CD14-positive monocyte (primary cell): ENCODE results near the gene ERFL. TPM values are rescaled to one million over a fixed set of nuclear protein-coding genes. Genes with fewer than 3 reads are reported as not detected.

Experiments
- DNase-seq, 3 donors: peaks; one replicate each; pipeline ENCODE4 v3.0.0-alpha.2; 2011 to 2022
- H2AFZ ChIP-seq: 2 replicates; pipeline ENCODE4 v1.6.0; 2012; ENCODE audit warnings: mild to moderate bottlenecking, low read depth, low read length, inconsistent platforms; ENCODE audit not compliant: insufficient read depth, poor library complexity, severe bottlenecking
- H3K27ac ChIP-seq, 2 donors: 1 replicate in 1 of 2; 2 replicates in 1 of 2; pipeline ENCODE4 v1.5.1; 2012 to 2013; ENCODE audit warnings: low read length in 2 of 2, control low read depth in 1 of 2, inconsistent platforms in 1 of 2, low read depth in 1 of 2, mild to moderate bottlenecking in 1 of 2
- H3K27me3 ChIP-seq, 2 donors: one replicate each; pipeline versions ENCODE4 v1.6.0 to v1.6.1; 2011 to 2013; ENCODE audit warnings: low read length in 2 of 2; ENCODE audit not compliant: control insufficient read depth in 2 of 2, insufficient read depth in 2 of 2
- H3K36me3 ChIP-seq, 2 donors: replicated peaks in 1 of 2; 1 replicate in 1 of 2; 2 replicates in 1 of 2; pipeline versions ENCODE4 v1.5.1 to v1.6.1; 2012 to 2013; ENCODE audit warnings: low read length in 2 of 2, control low read depth in 1 of 2, inconsistent platforms in 1 of 2, mild to moderate bottlenecking in 1 of 2; ENCODE audit not compliant: insufficient read depth in 2 of 2, control insufficient read depth in 1 of 2
- H3K4me1 ChIP-seq, 2 donors: 1 replicate in 1 of 2; 2 replicates in 1 of 2; pipeline versions ENCODE4 v1.5.1 to v1.6.1; 2012 to 2013; ENCODE audit warnings: low read length in 2 of 2, control low read depth in 1 of 2, inconsistent platforms in 1 of 2, mild to moderate bottlenecking in 1 of 2, moderate library complexity in 1 of 2; ENCODE audit not compliant: insufficient read depth in 2 of 2, control insufficient read depth in 1 of 2
- H3K4me2 ChIP-seq: replicated peaks from 2 replicates; pipeline ENCODE3; 2012; ENCODE audit warnings: low read length, moderate library complexity, mild to moderate bottlenecking; ENCODE audit not compliant: poor library complexity, severe bottlenecking; ENCODE audit errors: extremely low read depth
- H3K4me3 ChIP-seq, 3 experiments: fragments of 200-600 bp in 1 of 3; sonication (generic) in 1 of 3; replicated peaks in 1 of 3; 1 replicate in 2 of 3; 2 replicates in 1 of 3; pipeline ENCODE4 v1.5.1; 2011 to 2013; ENCODE audit warnings: low read length in 3 of 3, mild to moderate bottlenecking in 3 of 3, control low read depth in 2 of 3, low read depth in 2 of 3, inconsistent platforms in 1 of 3, moderate library complexity in 1 of 3
- H3K79me2 ChIP-seq: 2 replicates; pipeline ENCODE4 v1.6.0; 2012; ENCODE audit warnings: mild to moderate bottlenecking, control low read depth, inconsistent platforms, low read length, moderate library complexity; ENCODE audit not compliant: insufficient read depth
- H3K9ac ChIP-seq: 2 replicates; pipeline ENCODE4 v1.6.0; 2017; ENCODE audit warnings: low read length, mild to moderate bottlenecking; ENCODE audit not compliant: insufficient read depth, poor library complexity, severe bottlenecking
- H3K9me3 ChIP-seq, 2 donors: replicated peaks in 1 of 2; 1 replicate in 1 of 2; 2 replicates in 1 of 2; pipeline versions ENCODE4 v1.5.1 to v1.6.1; 2012 to 2013; ENCODE audit warnings: low read length in 2 of 2, control low read depth in 1 of 2; ENCODE audit not compliant: control insufficient read depth in 1 of 2, insufficient read depth in 1 of 2
- H4K20me1 ChIP-seq: 2 replicates; pipeline ENCODE4 v1.6.0; 2012; ENCODE audit warnings: mild to moderate bottlenecking, low read length, control low read depth, moderate library complexity; ENCODE audit not compliant: insufficient read depth
- H3K27ac Mint-ChIP-seq, 7 donors: one replicate each; pipeline ENCODE4 v1.8.0; 2020; ENCODE audit warnings: mild to moderate bottlenecking in 7 of 7, mixed read lengths in 7 of 7, moderate library complexity in 6 of 7, inconsistent platforms in 2 of 7
- H3K27me3 Mint-ChIP-seq, 3 donors: one replicate each; pipeline ENCODE4 v1.8.0; 2021 to 2022; ENCODE audit warnings: low read depth in 3 of 3, mild to moderate bottlenecking in 3 of 3, mixed read lengths in 3 of 3, moderate library complexity in 3 of 3, inconsistent platforms in 1 of 3
- H3K36me3 Mint-ChIP-seq, 2 donors: one replicate each; pipeline ENCODE4 v1.8.0; 2020; ENCODE audit warnings: mixed read lengths in 2 of 2, inconsistent platforms in 1 of 2, mild to moderate bottlenecking in 1 of 2
- H3K4me1 Mint-ChIP-seq: one replicate; pipeline ENCODE4 v1.8.0; 2020; ENCODE audit warnings: mild to moderate bottlenecking, mixed read lengths
- H3K4me3 Mint-ChIP-seq, 2 donors: one replicate each; pipeline ENCODE4 v1.8.0; 2020; ENCODE audit warnings: mild to moderate bottlenecking in 2 of 2, mixed read lengths in 2 of 2, moderate library complexity in 1 of 2
- H3K9me3 Mint-ChIP-seq, 7 donors: one replicate each; pipeline ENCODE4 v1.8.0; 2020 to 2022; ENCODE audit warnings: mixed read lengths in 7 of 7, mild to moderate bottlenecking in 6 of 7, moderate library complexity in 6 of 7, inconsistent platforms in 2 of 7
- WGBS: methylation state at CpG from one replicate; pipeline ENCODE4 v1.1.5; 2013; ENCODE audit warnings: missing lambda C conversion rate; ENCODE audit not compliant: insufficient coverage; 5-methylcytosine and 5-hydroxymethylcytosine counted together
- intact Hi-C, 2 donors: fragments of 100-400 bp; cut with micrococcal nuclease; formaldehyde crosslinking; loops; one replicate each; pipeline versions ENCODE4 v1.15.0 to v1.15.1; 2023
- polyA plus RNA-seq, 3 donors: library from polyadenylated mRNA; depleted of rRNA in 1 of 3; unstranded in 2 of 3; stranded (reverse) in 1 of 3; fragments of 300-500 nt in 2 of 3; fragments of >200 nt in 1 of 3; fragmentation: Illumina TruSeq in 2 of 3; gene quantifications; 1 replicate in 2 of 3; 2 replicates in 1 of 3; pipeline ENCODE4 v1.2.3, GENCODE V29; 2012 to 2021
- TF ChIP-seq, protein P1 (sequence below): fragments of 200-600 bp; IDR thresholded peaks from one replicate; pipeline ENCODE4 v1.8.0; 2022; ENCODE audit warnings: antibody characterized with exemption, mild to moderate bottlenecking

Gene ERFL
- polyA plus RNA-seq, 3 donors: not detected

DNA sequence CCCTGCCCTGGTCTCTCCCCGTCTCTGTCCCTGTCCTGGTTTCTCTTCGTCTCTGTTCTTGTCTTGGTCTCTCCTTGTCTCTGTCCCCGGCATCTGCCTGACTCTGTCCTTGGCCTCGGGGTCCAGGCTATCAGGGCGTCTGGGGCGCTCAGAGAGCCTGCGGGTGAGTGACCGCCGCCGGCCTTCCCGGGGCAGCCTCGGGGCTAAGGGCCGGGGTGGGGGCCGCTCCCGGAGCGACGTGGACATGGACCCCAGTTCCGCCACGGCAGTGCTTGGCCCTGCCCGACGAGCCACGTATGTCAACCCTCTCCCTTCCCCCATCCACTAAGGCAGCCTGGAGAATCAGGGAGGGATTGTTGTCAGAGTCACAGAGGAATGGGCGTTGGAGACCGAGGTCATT, 30.4 kb downstream of the ERFL start:
- no peak overlapping the region for H3K4me3 ChIP-seq
- H3K27ac ChIP-seq: no peak overlapping the region
- H3K4me1 ChIP-seq: no peaks in the 10 kb centered on the region
- Mint-ChIP-seq H3K9me3 (peaks cover 0 to 2% (median 0%) of the 10 kb centered on the region in 7 donors), H3K36me3 (peaks cover 68 to 89% of the 10 kb centered on the region in 2 donors), H3K27me3 (peaks cover 0 to 2% (median 2%) of the 10 kb centered on the region in 3 donors), H3K27ac (peak overlapping the region in 3 of 7 donors; percentile 6 to 73 (median 16)), H3K4me1 (no peaks in the 10 kb centered on the region), H3K4me3 (no peak overlapping the region)
- H3K27me3 ChIP-seq: no peaks in the 10 kb centered on the region
- 94% methylated on average over 3 of the region's 24 CpGs for WGBS
- intact Hi-C loops: no loop called here
- no peak overlapping the region for H2AFZ ChIP-seq
- peaks cover 98% of the 10 kb centered on the region for H4K20me1 ChIP-seq
- TF ChIP-seq, protein P1, sequence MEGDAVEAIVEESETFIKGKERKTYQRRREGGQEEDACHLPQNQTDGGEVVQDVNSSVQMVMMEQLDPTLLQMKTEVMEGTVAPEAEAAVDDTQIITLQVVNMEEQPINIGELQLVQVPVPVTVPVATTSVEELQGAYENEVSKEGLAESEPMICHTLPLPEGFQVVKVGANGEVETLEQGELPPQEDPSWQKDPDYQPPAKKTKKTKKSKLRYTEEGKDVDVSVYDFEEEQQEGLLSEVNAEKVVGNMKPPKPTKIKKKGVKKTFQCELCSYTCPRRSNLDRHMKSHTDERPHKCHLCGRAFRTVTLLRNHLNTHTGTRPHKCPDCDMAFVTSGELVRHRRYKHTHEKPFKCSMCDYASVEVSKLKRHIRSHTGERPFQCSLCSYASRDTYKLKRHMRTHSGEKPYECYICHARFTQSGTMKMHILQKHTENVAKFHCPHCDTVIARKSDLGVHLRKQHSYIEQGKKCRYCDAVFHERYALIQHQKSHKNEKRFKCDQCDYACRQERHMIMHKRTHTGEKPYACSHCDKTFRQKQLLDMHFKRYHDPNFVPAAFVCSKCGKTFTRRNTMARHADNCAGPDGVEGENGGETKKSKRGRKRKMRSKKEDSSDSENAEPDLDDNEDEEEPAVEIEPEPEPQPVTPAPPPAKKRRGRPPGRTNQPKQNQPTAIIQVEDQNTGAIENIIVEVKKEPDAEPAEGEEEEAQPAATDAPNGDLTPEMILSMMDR: no peak
- no peak for DNase-seq
- peaks cover 31% of the 10 kb centered on the region for H3K79me2 ChIP-seq
- no peak overlapping the region for H3K9ac ChIP-seq
- no peak overlapping the region for H3K4me2 ChIP-seq
- no peaks in the 10 kb centered on the region for H3K9me3 ChIP-seq
- H3K36me3 ChIP-seq: peaks cover 84 to 92% of the 10 kb centered on the region in 2 donors

DNA sequence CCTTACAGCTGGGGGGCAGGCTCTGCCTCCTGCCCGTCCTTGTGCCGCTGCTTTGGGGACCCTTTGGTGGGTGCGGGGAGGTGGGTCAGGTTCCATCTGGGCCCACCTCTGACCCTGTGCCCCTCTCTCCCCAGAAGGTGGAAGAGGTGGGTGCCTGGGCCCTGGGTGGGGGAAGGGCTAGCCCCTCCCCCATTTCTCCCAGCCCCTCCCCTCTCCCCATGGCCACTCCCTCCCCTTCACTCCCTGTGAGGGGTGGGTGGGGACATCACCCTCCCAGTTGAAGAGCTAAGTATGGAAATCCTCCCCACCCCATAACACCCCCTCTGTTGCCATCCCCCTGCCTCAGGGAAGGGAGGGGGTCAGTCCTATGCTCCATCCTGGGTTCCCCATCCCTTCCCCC, 31.1 kb downstream of the ERFL start:
- Mint-ChIP-seq H3K4me3 (no peak overlapping the region), H3K27me3 (peaks cover 0 to 2% (median 2%) of the 10 kb centered on the region in 3 donors), H3K4me1 (no peaks in the 10 kb centered on the region), H3K27ac (peak overlapping the region in 2 of 7 donors; percentile 6 to 50), H3K36me3 (peaks cover 67 to 89% of the 10 kb centered on the region in 2 donors), H3K9me3 (peaks cover 0 to 2% (median 0%) of the 10 kb centered on the region in 7 donors)
- no peak overlapping the region for H3K9ac ChIP-seq
- TF ChIP-seq, protein P1: no peak
- intact Hi-C loops: no loop called here
- no peaks in the 10 kb centered on the region for H3K9me3 ChIP-seq
- H4K20me1 ChIP-seq: peaks cover 98% of the 10 kb centered on the region
- H3K4me2 ChIP-seq: no peak overlapping the region
- no CpG with 5 or more reads among the region's 3 CpGs for WGBS
- H2AFZ ChIP-seq: no peak overlapping the region
- H3K27ac ChIP-seq: no peak overlapping the region
- H3K27me3 ChIP-seq: no peaks in the 10 kb centered on the region
- H3K4me1 ChIP-seq: no peaks in the 10 kb centered on the region
- H3K4me3 ChIP-seq: no peak overlapping the region
- peaks cover 84 to 92% of the 10 kb centered on the region in 2 donors for H3K36me3 ChIP-seq
- DNase-seq: no peak
- peaks cover 37% of the 10 kb centered on the region for H3K79me2 ChIP-seq
